ENCODE results near the gene LEMD3. TPM values are rescaled to one million over a fixed set of nuclear protein-coding genes. Genes with fewer than 3 reads are reported as not detected.

The LEMD3 gene
- total RNA-seq, 1 donor from 2014 or later, result 38.9 TPM

DNA sequence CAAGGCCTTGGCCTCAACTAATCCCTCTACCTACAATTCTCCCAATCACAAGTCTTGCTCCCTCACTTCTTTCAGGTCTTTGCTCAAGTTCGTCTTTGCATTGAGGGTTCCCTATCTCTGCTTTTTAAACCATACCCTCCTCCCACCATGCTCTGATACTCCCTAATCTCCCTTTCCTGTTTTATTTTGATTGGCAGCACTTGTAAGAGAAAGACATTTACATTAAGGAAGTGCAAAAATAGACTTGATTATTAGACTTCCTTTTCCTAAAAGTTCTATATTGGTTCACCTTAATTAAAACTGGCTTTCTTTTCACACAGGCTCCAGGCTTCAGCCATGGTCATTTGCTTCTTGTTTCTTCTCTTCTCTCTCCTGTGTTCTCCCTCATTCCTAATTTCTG lies 30.0 kb upstream of the LEMD3 start:
- Mint-ChIP-seq H3K4me3 (ENCODE audit: low read depth) (no peak overlapping the region), H3K4me1 (ENCODE audit: low read depth) (no peaks in the 10 kb centered on the region), H3K36me3 (ENCODE audit: insufficient read depth) (peaks cover 4% of the 10 kb centered on the region), H3K27ac (no peak overlapping the region), H3K9me3 (ENCODE audit: low read depth) (peaks cover 6% of the 10 kb centered on the region), H3K27me3 (peaks cover 13% of the 10 kb centered on the region)
- DNase-seq (ENCODE audit: low spot score, unreplicated experiment), result no peak
- TF ChIP-seq, protein P1, sequence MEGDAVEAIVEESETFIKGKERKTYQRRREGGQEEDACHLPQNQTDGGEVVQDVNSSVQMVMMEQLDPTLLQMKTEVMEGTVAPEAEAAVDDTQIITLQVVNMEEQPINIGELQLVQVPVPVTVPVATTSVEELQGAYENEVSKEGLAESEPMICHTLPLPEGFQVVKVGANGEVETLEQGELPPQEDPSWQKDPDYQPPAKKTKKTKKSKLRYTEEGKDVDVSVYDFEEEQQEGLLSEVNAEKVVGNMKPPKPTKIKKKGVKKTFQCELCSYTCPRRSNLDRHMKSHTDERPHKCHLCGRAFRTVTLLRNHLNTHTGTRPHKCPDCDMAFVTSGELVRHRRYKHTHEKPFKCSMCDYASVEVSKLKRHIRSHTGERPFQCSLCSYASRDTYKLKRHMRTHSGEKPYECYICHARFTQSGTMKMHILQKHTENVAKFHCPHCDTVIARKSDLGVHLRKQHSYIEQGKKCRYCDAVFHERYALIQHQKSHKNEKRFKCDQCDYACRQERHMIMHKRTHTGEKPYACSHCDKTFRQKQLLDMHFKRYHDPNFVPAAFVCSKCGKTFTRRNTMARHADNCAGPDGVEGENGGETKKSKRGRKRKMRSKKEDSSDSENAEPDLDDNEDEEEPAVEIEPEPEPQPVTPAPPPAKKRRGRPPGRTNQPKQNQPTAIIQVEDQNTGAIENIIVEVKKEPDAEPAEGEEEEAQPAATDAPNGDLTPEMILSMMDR (IDR thresholded peaks at IDR 0.05; ENCODE audit: unreplicated experiment), result no peak

DNA sequence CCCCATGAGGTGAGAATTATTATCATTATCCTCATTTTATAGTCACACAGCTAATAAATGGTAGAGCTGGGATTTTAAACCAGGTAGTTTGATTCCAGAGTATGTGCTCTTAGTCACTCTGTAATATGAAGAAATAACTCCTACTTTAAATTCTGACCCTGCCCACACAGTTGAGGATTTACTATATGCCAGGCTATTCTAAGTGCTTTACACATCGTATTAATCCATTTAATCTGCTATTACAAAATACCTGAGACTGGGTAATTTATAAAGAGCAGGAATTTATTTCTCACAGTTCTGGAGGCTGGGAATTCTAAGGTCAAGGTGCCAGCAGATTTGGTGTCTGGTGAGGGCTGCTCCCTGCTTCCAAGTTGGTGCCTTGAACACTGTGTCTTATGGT lies 28.6 kb upstream of the LEMD3 start:
- peaks cover 4% of the 10 kb centered on the region for H3K36me3 Mint-ChIP-seq (ENCODE audit: insufficient read depth)
- H3K27ac Mint-ChIP-seq, result no peak overlapping the region
- H3K9me3 Mint-ChIP-seq (ENCODE audit: low read depth), result peaks cover 6% of the 10 kb centered on the region
- peaks cover 13% of the 10 kb centered on the region for H3K27me3 Mint-ChIP-seq
- TF ChIP-seq, protein P1 (IDR thresholded peaks at IDR 0.05; ENCODE audit: unreplicated experiment), result no peak
- H3K4me1 Mint-ChIP-seq (ENCODE audit: low read depth), result no peaks in the 10 kb centered on the region
- no peak for DNase-seq (ENCODE audit: low spot score, unreplicated experiment)
- no peak overlapping the region for H3K4me3 Mint-ChIP-seq (ENCODE audit: low read depth)

DNA sequence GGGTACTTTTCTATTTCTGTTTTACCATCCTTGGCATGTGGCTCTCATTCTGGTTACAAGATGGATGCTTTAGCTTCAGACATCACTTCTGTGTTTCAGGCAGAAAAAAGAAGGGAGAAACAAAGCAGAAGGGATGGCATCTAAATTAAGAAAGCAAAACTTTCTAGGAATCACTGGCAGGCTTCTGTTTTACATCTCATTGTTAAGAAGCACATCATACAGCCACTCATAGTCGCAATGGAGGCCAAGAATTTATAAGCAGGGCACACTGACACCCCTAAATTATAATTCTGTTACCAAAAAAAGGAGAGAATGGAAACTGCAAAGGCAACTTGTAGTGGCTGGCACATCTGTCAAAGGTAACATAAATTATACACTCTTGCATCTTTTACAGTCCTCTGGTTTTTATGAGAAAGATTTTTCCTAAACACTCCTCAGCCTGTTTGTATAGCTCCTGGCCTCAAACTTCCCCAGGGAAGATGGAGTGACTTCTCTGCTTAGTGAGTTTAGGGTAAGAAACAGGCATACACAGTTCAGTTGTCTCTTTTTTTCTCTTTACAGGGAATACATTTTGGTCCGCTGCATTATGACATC lies 22.0 kb upstream of the LEMD3 start:
- DNase-seq (ENCODE audit: low spot score, unreplicated experiment), result no peak
- TF ChIP-seq, protein P1 (IDR thresholded peaks at IDR 0.05; ENCODE audit: unreplicated experiment), result no peak
- H3K27me3 Mint-ChIP-seq, result no peaks in the 10 kb centered on the region
- H3K4me1 Mint-ChIP-seq (ENCODE audit: low read depth), result no peaks in the 10 kb centered on the region
- H3K27ac Mint-ChIP-seq, result no peak overlapping the region
- no peaks in the 10 kb centered on the region for H3K9me3 Mint-ChIP-seq (ENCODE audit: low read depth)
- no peaks in the 10 kb centered on the region for H3K36me3 Mint-ChIP-seq (ENCODE audit: insufficient read depth)
- no peak overlapping the region for H3K4me3 Mint-ChIP-seq (ENCODE audit: low read depth)

DNA sequence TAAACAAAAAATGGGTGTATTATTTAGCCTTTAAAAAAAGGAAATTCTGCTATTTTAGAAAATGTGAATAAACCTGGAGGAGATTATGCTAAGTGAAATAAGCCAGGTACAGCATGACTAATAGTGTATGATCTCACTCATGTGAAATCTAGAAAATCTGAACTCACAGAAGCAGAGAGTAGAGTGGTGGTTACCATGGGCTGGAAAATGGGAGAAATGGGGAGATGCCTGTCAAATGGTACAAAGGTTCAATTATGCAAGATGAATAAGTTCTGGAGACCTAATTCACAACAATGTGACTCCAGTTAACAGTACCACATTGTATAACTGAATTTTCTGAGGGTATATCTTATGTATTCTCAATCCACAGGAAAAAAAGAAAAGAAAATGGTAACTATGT lies 17.4 kb upstream of the LEMD3 start:
- H3K27ac Mint-ChIP-seq, result no peak overlapping the region
- H3K4me3 Mint-ChIP-seq (ENCODE audit: low read depth), result no peak overlapping the region

DNA sequence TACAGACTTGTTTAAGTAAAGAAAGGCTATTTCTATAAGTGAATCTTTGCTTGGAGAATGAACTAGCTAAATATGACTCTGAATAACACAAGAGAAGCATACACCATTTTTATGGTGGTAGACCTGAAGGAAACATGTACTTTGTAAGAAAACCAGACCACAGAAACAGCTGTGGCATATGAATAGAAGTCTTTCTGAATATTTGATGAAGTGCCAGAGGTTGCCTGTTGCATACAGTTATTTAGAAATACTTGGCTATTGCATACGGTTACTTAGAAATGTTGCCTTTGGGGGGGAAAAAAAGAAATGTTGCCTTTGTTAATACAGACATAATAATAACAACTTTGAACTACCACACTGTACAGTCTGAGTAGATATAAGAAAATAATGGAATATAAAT lies 16.8 kb upstream of the LEMD3 start:
- Mint-ChIP-seq H3K4me1 (ENCODE audit: low read depth) (no peaks in the 10 kb centered on the region), H3K9me3 (ENCODE audit: low read depth) (no peaks in the 10 kb centered on the region), H3K36me3 (ENCODE audit: insufficient read depth) (no peaks in the 10 kb centered on the region), H3K4me3 (ENCODE audit: low read depth) (no peak overlapping the region), H3K27me3 (no peaks in the 10 kb centered on the region), H3K27ac (no peak overlapping the region)
- TF ChIP-seq, protein P1 (IDR thresholded peaks at IDR 0.05; ENCODE audit: unreplicated experiment), result no peak
- no peak for DNase-seq (ENCODE audit: low spot score, unreplicated experiment)

More for the DNA sequence above, 17.4 kb upstream of the LEMD3 start:
- Mint-ChIP-seq H3K36me3 (ENCODE audit: insufficient read depth) (no peaks in the 10 kb centered on the region), H3K9me3 (ENCODE audit: low read depth) (no peaks in the 10 kb centered on the region), H3K4me1 (ENCODE audit: low read depth) (no peaks in the 10 kb centered on the region), H3K27me3 (no peaks in the 10 kb centered on the region)
- TF ChIP-seq, protein P1 (IDR thresholded peaks at IDR 0.05; ENCODE audit: unreplicated experiment), result no peak
- no peak for DNase-seq (ENCODE audit: low spot score, unreplicated experiment)

All from progenitor cell of endocrine pancreas (in vitro differentiated cells).